Measurements from ENCODE around the gene TSPAN17.
A peak's percentile ranks its signal among the peaks of the same experiment; 100 is the strongest.

Gene TSPAN17

DNA sequence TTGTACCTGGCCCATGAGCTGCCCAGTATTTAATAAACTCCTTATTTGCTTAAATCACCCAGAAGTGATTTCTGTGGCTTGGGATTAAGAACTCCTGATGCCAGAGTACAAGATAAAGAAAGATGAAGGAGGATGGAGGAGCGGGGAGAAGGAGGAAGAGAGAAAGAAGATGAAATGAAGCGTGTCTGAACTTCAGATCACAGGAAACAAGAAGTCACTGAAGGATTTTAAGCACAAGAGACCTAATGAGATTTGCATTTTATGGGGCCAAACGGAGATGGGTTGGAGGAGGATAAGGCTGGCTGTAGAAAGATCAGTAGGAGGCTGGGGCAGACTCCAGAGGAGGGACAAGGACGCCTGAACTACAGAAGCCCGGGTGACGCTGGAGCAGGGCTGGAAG is 13.7 kb upstream of the TSPAN17 start:
- Histone ChIP-seq H3K36me3 (ENCODE audit: control insufficient read depth, insufficient read depth, low read length) (no peaks in the 10 kb centered on the region), H3K9me3 (ENCODE audit: control insufficient read depth, insufficient read depth, low read length) (no peaks in the 10 kb centered on the region), H3K4me1 (ENCODE audit: control insufficient read depth, insufficient read depth, low read length) (peaks cover 7% of the 10 kb centered on the region), H3K9ac (ENCODE audit: low read depth, low read length) (no peak overlapping the region), H3K4me3 (ENCODE audit: low read depth, low read length) (no peak overlapping the region), H3K27me3 (ENCODE audit: control insufficient read depth, insufficient read depth, low read length) (peaks cover 37% of the 10 kb centered on the region)

DNA sequence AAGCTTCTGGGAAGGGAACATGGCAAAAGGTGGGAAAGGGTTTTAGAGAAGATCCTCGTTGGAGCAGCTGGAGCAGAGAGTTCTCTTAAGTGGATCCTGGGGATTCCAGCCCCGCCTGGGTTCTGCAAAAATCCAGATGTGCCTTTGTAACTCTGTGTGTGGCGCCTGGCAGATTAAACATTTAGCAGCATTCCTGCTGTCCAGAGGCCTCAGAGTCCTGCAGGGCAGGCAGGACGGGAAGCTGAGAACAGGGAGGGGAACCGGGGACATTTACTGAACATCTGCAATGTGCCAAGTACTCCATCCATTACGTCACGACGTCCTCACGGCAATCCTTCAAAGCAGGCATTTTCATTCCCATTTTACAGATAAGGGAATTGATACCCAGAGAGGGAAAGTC is 10.9 kb upstream of the TSPAN17 start:
- no peaks in the 10 kb centered on the region for H3K36me3 ChIP-seq (ENCODE audit: control insufficient read depth, insufficient read depth, low read length)
- H3K9me3 ChIP-seq (ENCODE audit: control insufficient read depth, insufficient read depth, low read length), result no peaks in the 10 kb centered on the region
- H3K9ac ChIP-seq (ENCODE audit: low read depth, low read length), result no peak overlapping the region
- H3K4me3 ChIP-seq (ENCODE audit: low read depth, low read length), result no peak overlapping the region
- peaks cover under 1% of the 10 kb centered on the region for H3K4me1 ChIP-seq (ENCODE audit: control insufficient read depth, insufficient read depth, low read length)
- H3K27me3 ChIP-seq (ENCODE audit: control insufficient read depth, insufficient read depth, low read length), result peaks cover 20% of the 10 kb centered on the region

DNA sequence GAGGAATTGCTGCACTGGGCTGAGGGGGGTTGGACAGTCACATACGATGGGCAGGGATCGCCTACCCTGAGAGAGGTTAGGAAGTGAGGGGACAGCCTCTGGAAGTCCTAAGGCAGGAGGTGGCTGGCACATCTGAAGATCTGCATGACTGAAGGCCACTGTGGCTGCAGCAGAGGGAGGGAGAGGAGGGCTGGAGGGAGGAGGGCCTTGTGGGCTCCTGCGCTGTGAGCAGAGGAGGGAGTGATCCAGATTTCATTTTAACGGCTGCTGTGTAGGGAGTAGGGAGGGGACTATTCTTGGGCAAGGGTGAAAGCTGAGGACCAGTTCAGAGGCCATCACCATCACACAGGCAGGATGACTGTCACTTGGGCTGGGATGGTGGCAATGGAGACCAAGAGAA is 9.7 kb upstream of the TSPAN17 start:
- H3K36me3 ChIP-seq (ENCODE audit: control insufficient read depth, insufficient read depth, low read length), result no peaks in the 10 kb centered on the region

DNA sequence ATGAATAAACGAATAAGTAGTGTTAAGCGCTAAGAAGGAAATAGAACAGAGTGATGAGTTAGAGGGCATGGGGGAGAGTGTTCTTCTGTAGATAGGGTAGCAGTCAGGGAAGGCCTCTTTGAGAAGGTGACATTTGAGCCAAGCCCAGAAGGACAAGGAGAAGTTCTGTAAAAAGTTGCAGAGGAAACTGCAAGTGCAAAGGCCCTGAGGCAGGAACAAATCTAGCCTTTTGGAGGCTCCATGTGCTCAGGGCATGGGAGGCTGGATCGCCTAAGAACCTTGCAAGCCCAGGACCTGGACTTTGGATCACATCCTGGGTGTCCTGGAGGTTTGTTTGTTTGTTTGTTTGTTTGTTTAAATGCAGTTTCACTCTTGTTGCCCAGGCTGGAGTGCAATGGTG is 8.8 kb upstream of the TSPAN17 start:
- no peak overlapping the region for H3K9ac ChIP-seq (ENCODE audit: low read depth, low read length)
- H3K27me3 ChIP-seq (ENCODE audit: control insufficient read depth, insufficient read depth, low read length), result peaks cover 7% of the 10 kb centered on the region
- H3K9me3 ChIP-seq (ENCODE audit: control insufficient read depth, insufficient read depth, low read length), result no peaks in the 10 kb centered on the region
- no peak overlapping the region for H3K4me3 ChIP-seq (ENCODE audit: low read depth, low read length)
- H3K36me3 ChIP-seq (ENCODE audit: control insufficient read depth, insufficient read depth, low read length), result no peaks in the 10 kb centered on the region
- no peaks in the 10 kb centered on the region for H3K4me1 ChIP-seq (ENCODE audit: control insufficient read depth, insufficient read depth, low read length)

More for the DNA sequence above, 9.7 kb upstream of the TSPAN17 start:
- no peaks in the 10 kb centered on the region for H3K9me3 ChIP-seq (ENCODE audit: control insufficient read depth, insufficient read depth, low read length)
- no peaks in the 10 kb centered on the region for H3K4me1 ChIP-seq (ENCODE audit: control insufficient read depth, insufficient read depth, low read length)
- peaks cover 14% of the 10 kb centered on the region for H3K27me3 ChIP-seq (ENCODE audit: control insufficient read depth, insufficient read depth, low read length)
- no peak overlapping the region for H3K9ac ChIP-seq (ENCODE audit: low read depth, low read length)
- H3K4me3 ChIP-seq (ENCODE audit: low read depth, low read length), result no peak overlapping the region

DNA sequence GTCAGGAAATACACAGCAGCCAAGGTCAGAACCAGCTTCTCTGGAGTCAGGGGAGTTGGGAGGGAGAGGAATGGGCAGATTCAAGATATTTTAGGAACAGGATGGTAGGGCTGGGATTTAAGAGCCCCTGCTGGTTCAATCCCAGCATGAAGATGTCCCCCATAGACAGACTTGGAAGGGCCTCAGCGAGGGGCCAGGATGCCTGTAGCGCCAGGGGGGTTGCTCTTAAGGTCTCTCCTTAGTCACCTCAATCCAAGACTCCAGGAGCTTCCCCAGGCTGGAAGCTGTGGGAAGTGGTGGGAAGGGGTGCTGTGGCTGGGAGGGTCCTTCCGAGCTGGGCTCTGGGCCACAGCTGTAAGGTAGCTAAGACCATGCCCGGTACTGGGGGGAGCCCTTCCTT is 8.1 kb upstream of the TSPAN17 start:
- no peak overlapping the region for H3K4me3 ChIP-seq (ENCODE audit: low read depth, low read length)
- H3K9ac ChIP-seq (ENCODE audit: low read depth, low read length), result no peak overlapping the region
- no peaks in the 10 kb centered on the region for H3K36me3 ChIP-seq (ENCODE audit: control insufficient read depth, insufficient read depth, low read length)
- H3K9me3 ChIP-seq (ENCODE audit: control insufficient read depth, insufficient read depth, low read length), result no peaks in the 10 kb centered on the region
- peaks cover 6% of the 10 kb centered on the region for H3K27me3 ChIP-seq (ENCODE audit: control insufficient read depth, insufficient read depth, low read length)
- H3K4me1 ChIP-seq (ENCODE audit: control insufficient read depth, insufficient read depth, low read length), result peaks cover 6% of the 10 kb centered on the region

DNA sequence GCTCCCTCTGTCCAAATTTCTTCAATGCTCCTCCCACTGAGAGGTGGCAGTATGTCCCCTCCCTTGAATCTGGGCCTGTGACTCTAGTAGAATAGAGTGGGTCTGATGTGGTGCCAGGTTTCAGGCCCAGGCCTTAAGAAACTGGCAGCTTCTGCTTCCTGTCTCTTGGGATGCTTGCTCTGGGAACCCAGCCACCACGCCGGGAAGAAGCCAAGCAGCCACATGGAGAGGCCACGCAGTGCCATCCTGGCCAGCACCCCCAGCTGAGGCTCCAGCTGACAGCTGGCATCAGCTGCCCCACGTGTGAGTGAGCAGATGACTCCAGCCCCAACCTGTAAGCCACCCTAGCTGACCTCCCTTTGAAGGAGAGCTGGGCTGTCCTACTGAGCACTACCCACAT is 7.3 kb upstream of the TSPAN17 start:
- Histone ChIP-seq H3K4me3 (ENCODE audit: low read depth, low read length) (no peak overlapping the region), H3K9ac (ENCODE audit: low read depth, low read length) (no peak overlapping the region), H3K9me3 (ENCODE audit: control insufficient read depth, insufficient read depth, low read length) (no peaks in the 10 kb centered on the region), H3K4me1 (ENCODE audit: control insufficient read depth, insufficient read depth, low read length) (peaks cover 13% of the 10 kb centered on the region), H3K27me3 (ENCODE audit: control insufficient read depth, insufficient read depth, low read length) (peaks cover 6% of the 10 kb centered on the region), H3K36me3 (ENCODE audit: control insufficient read depth, insufficient read depth, low read length) (no peaks in the 10 kb centered on the region)

DNA sequence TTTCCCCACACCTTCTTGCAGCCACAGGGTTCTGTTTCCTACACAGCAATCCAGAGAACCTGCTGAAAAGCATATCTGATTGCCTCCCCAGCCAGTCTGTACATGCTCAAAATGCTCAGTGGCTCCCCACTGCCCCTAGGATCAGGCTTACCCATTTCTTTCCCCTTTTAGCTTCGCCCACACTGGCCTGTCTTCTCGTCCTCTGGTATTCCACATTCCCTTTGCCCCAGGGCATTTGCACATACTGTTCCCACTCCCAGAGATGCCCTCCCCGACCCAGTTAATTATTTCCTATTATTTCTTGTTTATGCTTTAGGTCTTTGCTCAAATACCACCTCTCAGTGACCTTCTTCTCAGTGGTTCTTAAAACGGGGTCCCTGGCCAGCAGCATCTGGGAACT is 6.7 kb upstream of the TSPAN17 start:
- Histone ChIP-seq H3K27me3 (ENCODE audit: control insufficient read depth, insufficient read depth, low read length) (peaks cover 3% of the 10 kb centered on the region), H3K9ac (ENCODE audit: low read depth, low read length) (no peak overlapping the region), H3K4me1 (ENCODE audit: control insufficient read depth, insufficient read depth, low read length) (peaks cover 13% of the 10 kb centered on the region), H3K36me3 (ENCODE audit: control insufficient read depth, insufficient read depth, low read length) (no peaks in the 10 kb centered on the region), H3K9me3 (ENCODE audit: control insufficient read depth, insufficient read depth, low read length) (no peaks in the 10 kb centered on the region), H3K4me3 (ENCODE audit: low read depth, low read length) (no peak overlapping the region)

DNA sequence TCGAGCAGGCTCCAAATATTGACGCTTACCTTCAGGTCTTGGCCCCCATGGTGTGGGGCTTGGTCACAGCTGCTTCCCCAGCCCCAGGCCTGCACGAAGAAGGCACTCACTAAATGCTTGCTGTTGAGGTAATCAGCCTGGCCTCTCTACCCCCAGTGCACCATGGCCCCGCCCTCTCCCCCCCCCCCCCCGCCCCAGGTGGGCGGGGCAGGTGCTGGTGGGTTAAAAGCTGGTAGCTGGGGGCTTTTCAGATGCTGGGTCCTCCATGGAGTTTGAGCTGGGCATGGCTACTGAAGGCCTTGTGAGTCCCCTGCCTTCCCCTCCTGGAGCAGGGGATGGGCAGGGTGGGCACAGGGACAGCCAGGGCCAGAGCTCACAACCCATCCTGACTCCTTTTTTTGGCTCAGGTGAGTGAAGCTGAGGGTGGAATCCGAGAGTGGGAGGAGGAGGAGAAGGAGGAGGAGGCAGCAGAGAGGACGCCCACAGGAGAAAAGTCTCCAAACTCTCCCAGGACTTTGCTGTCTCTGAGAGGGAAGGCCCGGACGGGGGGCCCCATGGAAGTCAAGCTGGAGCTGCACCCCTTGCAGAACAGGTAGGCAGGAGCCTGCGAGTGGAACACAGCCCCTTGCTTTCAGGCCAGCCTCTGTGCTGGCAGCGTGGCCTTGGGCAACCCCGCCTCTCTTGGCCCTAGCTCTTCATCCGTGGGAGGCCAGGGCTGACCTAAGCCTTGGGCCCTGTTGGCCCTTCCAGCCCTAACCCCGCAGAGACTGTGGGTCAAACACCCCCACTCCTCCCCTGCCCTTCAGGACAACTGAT is 4.4 kb upstream of the TSPAN17 start:
- Histone ChIP-seq H3K9ac (ENCODE audit: low read depth, low read length) (no peak overlapping the region), H3K4me3 (ENCODE audit: low read depth, low read length) (no peak overlapping the region), H3K36me3 (ENCODE audit: control insufficient read depth, insufficient read depth, low read length) (no peaks in the 10 kb centered on the region), H3K9me3 (ENCODE audit: control insufficient read depth, insufficient read depth, low read length) (no peaks in the 10 kb centered on the region), H3K4me1 (ENCODE audit: control insufficient read depth, insufficient read depth, low read length) (peaks cover 13% of the 10 kb centered on the region), H3K27me3 (ENCODE audit: control insufficient read depth, insufficient read depth, low read length) (peaks cover 3% of the 10 kb centered on the region)

DNA sequence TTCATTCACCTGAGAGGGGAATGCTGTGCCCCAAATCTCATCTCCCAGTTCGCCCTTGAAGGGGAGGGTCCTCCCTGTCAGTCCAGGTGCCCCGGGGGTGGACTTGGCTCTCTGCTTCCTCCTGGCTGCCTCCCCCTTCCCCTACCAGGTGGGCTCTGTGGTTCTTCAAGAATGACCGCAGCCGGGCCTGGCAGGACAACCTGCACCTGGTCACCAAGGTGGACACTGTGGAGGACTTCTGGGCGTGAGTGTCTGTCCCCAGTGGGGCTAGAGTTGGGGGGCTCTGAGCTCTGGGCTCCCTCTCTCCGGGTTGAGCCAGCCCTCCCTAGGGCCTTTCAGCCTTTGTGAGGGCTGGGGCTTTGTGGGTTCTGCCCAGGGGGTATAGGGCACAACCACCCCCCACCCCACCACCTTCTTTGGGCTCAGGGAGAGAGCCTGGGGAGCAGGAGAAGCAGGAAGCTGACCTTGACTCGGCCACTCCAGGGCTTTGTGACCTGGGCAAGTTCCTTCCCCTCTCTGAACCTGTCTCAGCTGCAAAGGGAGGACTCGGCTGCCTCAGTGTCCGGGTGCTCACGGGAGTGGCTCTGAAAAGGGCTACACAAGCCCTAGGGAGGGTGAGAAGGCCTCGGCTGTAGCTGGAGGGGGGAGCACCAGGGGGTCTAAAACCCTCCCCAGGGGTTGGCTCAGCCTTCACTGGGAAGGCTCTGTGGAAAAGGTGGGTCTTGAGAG is 3.6 kb upstream of the TSPAN17 start:
- Histone ChIP-seq H3K36me3 (ENCODE audit: control insufficient read depth, insufficient read depth, low read length) (no peaks in the 10 kb centered on the region), H3K9ac (ENCODE audit: low read depth, low read length) (peak overlapping the region; percentile 32), H3K4me3 (ENCODE audit: low read depth, low read length) (no peak overlapping the region), H3K9me3 (ENCODE audit: control insufficient read depth, insufficient read depth, low read length) (no peaks in the 10 kb centered on the region), H3K4me1 (ENCODE audit: control insufficient read depth, insufficient read depth, low read length) (peaks cover 13% of the 10 kb centered on the region), H3K27me3 (ENCODE audit: control insufficient read depth, insufficient read depth, low read length) (no peaks in the 10 kb centered on the region)

DNA sequence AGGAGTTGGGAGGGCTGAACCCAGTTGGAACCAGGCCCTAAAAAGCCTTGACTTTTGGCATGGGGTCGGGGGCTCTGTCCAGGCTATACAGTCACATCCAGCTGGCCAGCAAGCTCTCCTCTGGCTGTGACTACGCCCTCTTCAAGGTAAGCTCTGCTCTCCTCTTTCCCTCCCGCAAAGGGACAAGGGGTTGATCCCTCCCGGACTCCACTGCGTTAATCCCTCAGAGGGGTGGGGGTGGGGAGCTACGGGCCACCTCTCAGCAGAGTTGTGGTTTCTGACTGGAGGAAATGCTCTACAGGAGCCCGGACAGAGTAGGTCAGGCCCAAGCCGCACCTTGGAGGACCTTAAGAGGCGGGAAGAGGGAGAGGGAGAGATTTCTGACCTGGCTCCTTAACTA is 3.0 kb upstream of the TSPAN17 start:
- no peak overlapping the region for H3K4me3 ChIP-seq (ENCODE audit: low read depth, low read length)
- H3K4me1 ChIP-seq (ENCODE audit: control insufficient read depth, insufficient read depth, low read length), result peaks cover 13% of the 10 kb centered on the region
- no peaks in the 10 kb centered on the region for H3K9me3 ChIP-seq (ENCODE audit: control insufficient read depth, insufficient read depth, low read length)
- H3K27me3 ChIP-seq (ENCODE audit: control insufficient read depth, insufficient read depth, low read length), result no peaks in the 10 kb centered on the region
- no peaks in the 10 kb centered on the region for H3K36me3 ChIP-seq (ENCODE audit: control insufficient read depth, insufficient read depth, low read length)
- H3K9ac ChIP-seq (ENCODE audit: low read depth, low read length), result peak overlapping the region; percentile 32

DNA sequence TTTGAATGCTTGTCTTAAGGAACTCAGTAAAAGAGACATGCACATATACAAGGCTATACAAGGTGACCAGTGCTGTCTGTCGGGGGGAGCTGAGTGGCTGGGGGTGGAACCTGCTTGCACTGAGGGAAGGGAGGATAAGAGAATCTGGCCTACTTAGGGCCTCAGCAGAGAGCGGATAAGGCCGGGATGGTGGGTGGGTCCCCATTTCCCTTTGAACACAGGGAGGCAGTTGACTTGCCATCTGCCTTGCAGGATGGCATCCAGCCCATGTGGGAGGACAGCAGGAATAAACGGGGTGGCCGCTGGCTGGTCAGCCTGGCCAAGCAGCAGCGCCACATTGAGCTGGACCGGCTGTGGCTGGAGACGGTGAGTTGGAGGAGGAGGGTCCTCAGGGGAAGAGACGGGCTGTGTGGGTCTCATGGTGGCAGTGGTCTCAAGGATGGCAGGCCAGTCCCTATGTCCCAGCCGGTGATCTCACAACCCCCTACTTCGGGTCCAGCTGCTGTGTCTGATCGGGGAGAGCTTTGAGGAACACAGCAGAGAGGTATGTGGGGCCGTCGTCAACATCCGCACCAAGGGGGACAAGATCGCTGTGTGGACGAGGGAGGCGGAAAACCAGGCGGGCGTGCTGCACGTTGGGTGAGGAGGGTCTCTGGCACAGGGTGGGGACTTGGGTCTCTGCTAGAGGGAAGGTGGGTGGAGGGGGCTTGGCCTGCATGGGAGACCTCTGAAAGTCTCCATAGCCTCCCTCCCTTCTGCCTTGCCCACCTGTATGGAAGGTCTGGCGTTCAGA is 2.2 kb upstream of the TSPAN17 start:
- Histone ChIP-seq H3K4me1 (ENCODE audit: control insufficient read depth, insufficient read depth, low read length) (peaks cover 13% of the 10 kb centered on the region), H3K9me3 (ENCODE audit: control insufficient read depth, insufficient read depth, low read length) (no peaks in the 10 kb centered on the region), H3K27me3 (ENCODE audit: control insufficient read depth, insufficient read depth, low read length) (no peaks in the 10 kb centered on the region), H3K36me3 (ENCODE audit: control insufficient read depth, insufficient read depth, low read length) (no peaks in the 10 kb centered on the region), H3K4me3 (ENCODE audit: low read depth, low read length) (no peak overlapping the region), H3K9ac (ENCODE audit: low read depth, low read length) (no peak overlapping the region)
